Uterus (tissue), 4 donors: ENCODE results near the gene P2RY2. TPM values are rescaled to one million over a fixed set of nuclear protein-coding genes. Genes with fewer than 3 reads are reported as not detected.
A peak's percentile ranks its signal among the peaks of the same experiment; 100 is the strongest.
"Not testable (repeated sequence)": the region's sequence is repeated elsewhere in the genome, so short reads cannot be mapped to it uniquely, and the experiment has no call there.

ENCODE experiments used
- DNase-seq, 2 donors: peaks; one replicate each; pipeline ENCODE4 v3.0.0-alpha.2; 2019 to 2020
- H3K27ac ChIP-seq, 2 donors: fragments of 200-600 bp; sonication (generic); 1 replicate in 1 of 2; 2 replicates in 1 of 2; pipeline ENCODE4 v1.5.1; 2016 to 2018
- H3K27me3 ChIP-seq, 2 donors: fragments of 200-600 bp; sonication (generic); one replicate each; pipeline ENCODE4 v1.5.1; 2018 to 2019; ENCODE audit warnings: control low read depth in 1 of 2
- H3K36me3 ChIP-seq, 2 donors: fragments of 200-600 bp; sonication (generic); one replicate each; pipeline ENCODE4 v1.5.1; 2019; ENCODE audit warnings: control low read depth in 1 of 2
- H3K4me1 ChIP-seq, 2 donors: fragments of 200-600 bp; sonication (generic); one replicate each; pipeline ENCODE4 v1.5.1; 2018 to 2019; ENCODE audit warnings: control low read depth in 1 of 2
- H3K4me3 ChIP-seq, 2 donors: fragments of 200-600 bp; sonication (generic); 1 replicate in 1 of 2; 2 replicates in 1 of 2; pipeline ENCODE4 v1.5.1; 2018 to 2019; ENCODE audit warnings: mild to moderate bottlenecking in 1 of 2
- H3K9me3 ChIP-seq, 2 donors: fragments of 200-600 bp; sonication (generic); one replicate each; pipeline ENCODE4 v1.5.1; 2019; ENCODE audit warnings: control low read depth in 1 of 2
- POLR2A ChIP-seq, 2 donors: fragments of 450-650 bp; IDR thresholded peaks; one replicate each; pipeline ENCODE4 v1.6.1; 2016; ENCODE audit warnings: antibody characterized with exemption in 2 of 2, mild to moderate bottlenecking in 1 of 2, moderate library complexity in 1 of 2
- intact Hi-C: fragments of 100-400 bp; cut with DNase I; formaldehyde crosslinking; loops from one replicate; pipeline ENCODE4 v1.15.1; 2023; ENCODE audit warnings: low total_unique reads
- total RNA-seq, 4 donors: library from RNA; depleted of rRNA in 3 of 4; stranded (reverse); fragments of >200 nt in 3 of 4; gene quantifications; one replicate each; pipeline versions ENCODE4 v1.1.0 to v1.2.4, GENCODE V29; 2014 to 2023
- TF ChIP-seq, protein P1 (sequence below), 4 experiments: fragments of 200-600 bp in 2 of 4; fragments of 450-650 bp in 2 of 4; sonication (generic) in 2 of 4; IDR thresholded peaks; one replicate each; pipeline ENCODE4 v1.5.1; 2016 to 2019; ENCODE audit warnings: antibody characterized with exemption in 4 of 4, mild to moderate bottlenecking in 2 of 4, moderate library complexity in 1 of 4
- donor health status: DM: yes; HTN: yes; CAD: no.

Gene P2RY2
- total RNA-seq, 4 donors from 2014 or later: 0.98 to 3.1 (median 2.8) TPM; not detected in 1

DNA sequence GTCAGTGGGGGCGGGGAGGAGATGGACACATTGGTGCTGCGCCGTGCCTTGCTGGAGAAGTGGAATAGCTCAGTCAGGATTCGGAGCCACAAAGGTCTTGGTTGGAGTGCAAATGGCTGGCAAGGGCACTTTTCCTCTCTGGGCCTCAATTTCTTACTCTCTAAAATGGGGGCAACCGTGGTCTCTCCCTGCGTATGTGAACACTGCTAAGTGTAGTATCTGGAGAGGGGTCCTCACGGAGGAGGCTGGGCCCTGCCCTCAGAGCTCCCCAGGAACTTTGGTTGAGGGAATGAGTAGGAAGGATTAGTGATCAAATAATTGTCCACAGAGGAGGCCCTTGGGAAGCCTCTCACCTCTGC is 54.6 kb downstream of the P2RY2 start:
- H3K27ac ChIP-seq: no peak overlapping the region
- DNase-seq: no peak
- H3K36me3 ChIP-seq: no peaks in the 10 kb centered on the region
- intact Hi-C loops: no loop called here
- TF ChIP-seq, protein P1, sequence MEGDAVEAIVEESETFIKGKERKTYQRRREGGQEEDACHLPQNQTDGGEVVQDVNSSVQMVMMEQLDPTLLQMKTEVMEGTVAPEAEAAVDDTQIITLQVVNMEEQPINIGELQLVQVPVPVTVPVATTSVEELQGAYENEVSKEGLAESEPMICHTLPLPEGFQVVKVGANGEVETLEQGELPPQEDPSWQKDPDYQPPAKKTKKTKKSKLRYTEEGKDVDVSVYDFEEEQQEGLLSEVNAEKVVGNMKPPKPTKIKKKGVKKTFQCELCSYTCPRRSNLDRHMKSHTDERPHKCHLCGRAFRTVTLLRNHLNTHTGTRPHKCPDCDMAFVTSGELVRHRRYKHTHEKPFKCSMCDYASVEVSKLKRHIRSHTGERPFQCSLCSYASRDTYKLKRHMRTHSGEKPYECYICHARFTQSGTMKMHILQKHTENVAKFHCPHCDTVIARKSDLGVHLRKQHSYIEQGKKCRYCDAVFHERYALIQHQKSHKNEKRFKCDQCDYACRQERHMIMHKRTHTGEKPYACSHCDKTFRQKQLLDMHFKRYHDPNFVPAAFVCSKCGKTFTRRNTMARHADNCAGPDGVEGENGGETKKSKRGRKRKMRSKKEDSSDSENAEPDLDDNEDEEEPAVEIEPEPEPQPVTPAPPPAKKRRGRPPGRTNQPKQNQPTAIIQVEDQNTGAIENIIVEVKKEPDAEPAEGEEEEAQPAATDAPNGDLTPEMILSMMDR (IDR thresholded peaks at IDR 0.05): no peak
- TF ChIP-seq POLR2A (IDR thresholded peaks at IDR 0.05): no peak
- H3K4me1 ChIP-seq: no peaks in the 10 kb centered on the region
- H3K4me3 ChIP-seq: no peak overlapping the region
- no peaks in the 10 kb centered on the region for H3K9me3 ChIP-seq
- no peaks in the 10 kb centered on the region for H3K27me3 ChIP-seq

DNA sequence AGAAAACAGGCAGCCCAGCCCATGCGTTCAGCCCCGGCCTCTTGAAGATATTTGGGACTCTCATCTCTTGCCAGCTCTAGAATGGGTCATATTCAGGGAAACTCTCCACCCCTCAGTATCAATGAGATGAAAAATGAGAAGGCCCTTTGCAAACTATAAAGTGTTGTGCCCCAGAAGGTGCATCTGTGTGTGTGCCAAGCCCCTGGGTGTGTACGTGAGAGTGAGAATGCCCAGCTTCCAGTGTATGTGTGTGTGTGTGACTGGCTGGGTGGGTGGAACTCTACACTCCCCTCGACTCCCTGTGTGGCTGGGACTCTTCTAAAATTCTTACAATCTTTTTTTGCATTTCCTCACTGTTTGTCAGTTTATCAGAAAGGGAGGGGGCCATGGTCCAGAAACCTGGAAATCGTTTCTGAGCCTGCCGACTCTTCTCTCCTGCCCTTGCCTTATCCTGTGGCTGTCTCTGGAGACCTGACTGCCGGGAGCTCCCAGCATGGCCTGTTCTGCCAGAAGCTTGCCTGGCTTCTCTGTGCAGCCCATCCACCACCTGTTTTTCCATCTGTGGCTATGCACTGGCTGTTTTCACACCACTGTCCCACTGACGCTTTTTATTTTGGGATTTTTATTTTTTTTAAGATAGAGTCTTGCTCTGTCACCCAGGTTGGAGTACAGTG is 55.3 kb downstream of the P2RY2 start:
- peak in 1 of 2 donors; percentile 2 for DNase-seq
- H3K4me1 ChIP-seq: no peaks in the 10 kb centered on the region
- H3K36me3 ChIP-seq: no peaks in the 10 kb centered on the region
- no peaks in the 10 kb centered on the region for H3K9me3 ChIP-seq
- no peak overlapping the region for H3K4me3 ChIP-seq
- no peak overlapping the region for H3K27ac ChIP-seq
- intact Hi-C loops: no loop called here
- TF ChIP-seq, protein P1 (IDR thresholded peaks at IDR 0.05): no peak
- no peak for TF ChIP-seq POLR2A (IDR thresholded peaks at IDR 0.05)
- no peaks in the 10 kb centered on the region for H3K27me3 ChIP-seq

DNA sequence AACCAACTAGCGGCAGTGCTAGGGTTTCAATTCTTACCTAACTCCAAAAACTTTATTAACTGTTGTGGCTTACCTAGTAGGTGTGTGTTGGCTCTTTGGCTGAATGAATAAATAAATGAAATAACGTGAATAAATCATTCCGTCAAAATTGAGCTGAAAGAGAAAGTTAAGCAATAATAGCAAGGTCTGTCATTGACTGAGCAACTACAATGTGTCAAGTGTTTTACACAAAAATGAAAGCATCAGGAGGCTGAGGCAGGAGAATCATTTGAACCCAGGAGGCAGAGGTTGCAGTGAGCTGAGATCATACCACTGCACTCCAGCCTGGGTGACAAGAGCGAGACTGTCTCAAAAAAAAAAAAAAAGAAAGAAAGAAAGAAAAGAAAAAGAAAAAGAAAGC is 56.1 kb downstream of the P2RY2 start:
- intact Hi-C loops: not testable (repeated sequence)

DNA sequence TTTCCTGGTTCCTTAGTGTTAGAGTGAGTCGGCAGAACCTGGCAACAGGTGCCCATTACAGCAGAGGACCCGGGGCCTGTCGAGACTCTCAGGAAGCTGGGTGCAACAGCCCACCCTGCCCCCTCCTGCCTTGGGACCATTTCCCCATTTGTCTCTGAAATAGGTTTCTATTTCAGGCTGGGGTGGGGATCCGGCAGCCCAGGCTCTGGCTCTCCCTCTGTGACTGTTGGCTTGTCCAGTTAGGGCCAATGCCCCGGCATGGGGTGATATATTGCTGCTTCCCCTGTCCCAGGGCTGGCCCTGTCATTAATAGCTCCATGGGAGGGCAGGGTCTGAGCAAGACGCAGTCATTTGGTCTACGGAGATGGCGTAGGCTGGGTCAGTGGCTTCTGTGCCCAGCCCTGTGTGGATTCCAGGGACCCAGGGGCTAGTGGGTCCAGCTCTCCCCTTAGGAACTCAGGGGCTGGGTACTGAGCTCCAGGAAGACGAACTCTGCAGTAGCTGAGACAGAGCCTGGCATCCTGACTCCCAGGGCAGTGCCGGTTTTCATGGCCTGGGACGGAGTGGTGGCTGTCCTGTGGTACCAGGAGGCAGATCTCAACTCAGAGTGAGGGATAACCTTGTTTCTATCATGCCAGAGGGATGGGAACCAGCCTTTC is 56.8 kb downstream of the P2RY2 start:
- TF ChIP-seq POLR2A (IDR thresholded peaks at IDR 0.05): no peak
- TF ChIP-seq, protein P1 (IDR thresholded peaks at IDR 0.05): no peak
- Histone ChIP-seq H3K27ac (no peak overlapping the region), H3K36me3 (no peaks in the 10 kb centered on the region), H3K27me3 (no peaks in the 10 kb centered on the region), H3K9me3 (no peaks in the 10 kb centered on the region), H3K4me1 (no peaks in the 10 kb centered on the region), H3K4me3 (no peak overlapping the region)
- peak in 1 of 2 donors; percentile 8 for DNase-seq
- intact Hi-C loops: no loop called here

More for the DNA sequence above, 56.1 kb downstream of the P2RY2 start:
- not testable (repeated sequence) for H3K4me1 ChIP-seq, DNase-seq, H3K4me3 ChIP-seq, H3K27ac ChIP-seq, H3K27me3 ChIP-seq, H3K36me3 ChIP-seq, H3K9me3 ChIP-seq

DNA sequence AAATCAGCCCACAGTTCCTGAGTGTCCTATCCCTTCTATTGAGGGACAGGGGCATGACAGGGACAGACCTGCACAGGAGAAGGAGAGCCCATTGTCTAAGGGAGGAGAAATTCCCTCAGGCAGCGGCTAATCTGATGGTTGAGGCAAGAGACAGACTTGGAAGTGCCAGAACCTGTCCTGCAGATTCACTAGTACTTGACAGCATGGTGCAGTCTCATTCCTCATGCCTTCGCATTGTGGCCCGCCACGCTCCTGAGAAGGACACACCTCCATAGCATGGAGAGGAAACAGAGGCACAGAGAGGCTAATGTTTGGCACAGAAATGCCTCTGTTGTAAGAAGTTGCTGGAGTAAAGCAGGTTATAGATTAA is 57.3 kb downstream of the P2RY2 start:
- intact Hi-C loops: no loop called here
- Histone ChIP-seq H3K4me3 (no peak overlapping the region), H3K27ac (no peak overlapping the region), H3K9me3 (no peaks in the 10 kb centered on the region), H3K36me3 (no peaks in the 10 kb centered on the region), H3K4me1 (no peaks in the 10 kb centered on the region), H3K27me3 (no peaks in the 10 kb centered on the region)
- TF ChIP-seq, protein P1 (IDR thresholded peaks at IDR 0.05): no peak
- TF ChIP-seq POLR2A (IDR thresholded peaks at IDR 0.05): no peak
- peak in 1 of 2 donors; percentile 7 for DNase-seq
